ENCODE results near the gene S100A8. TPM values are rescaled to one million over a fixed set of nuclear protein-coding genes. Genes with fewer than 3 reads are reported as not detected.

The S100A8 gene
- total and polyA plus RNA-seq, 2 donors (not counting 3 experiments of a cell fraction or from before 2014, with no cell fraction given): not detected

- H3K9ac ChIP-seq (replicated peaks; ENCODE audit: extremely low read depth, insufficient read depth, low read length): no peak overlapping the region
- FAIRE-seq (no peak), DNase-seq (ENCODE audit: low read depth, low spot score) (no peak)
- H3K79me2 ChIP-seq (ENCODE audit: control insufficient read depth, insufficient read depth, low read length): no peaks in the 10 kb centered on the region
- ChIA-PET CTCF (no interaction called here), POLR2A (no interaction called here)
- H4K20me1 ChIP-seq (replicated peaks; ENCODE audit: control insufficient read depth, extremely low read depth, insufficient read depth, low read length): no peaks in the 10 kb centered on the region
- dilution Hi-C loops (cut with MboI; ENCODE audit: extremely low pct_ligation_motif_present, low sequenced_read_pairs): no loop called here
- TF ChIP-seq GATA2 (IDR thresholded peaks at IDR 0.05; ENCODE audit: insufficient read depth, insufficient read length, low read depth, low read length) (no peak), FOS (IDR thresholded peaks at IDR 0.05; ENCODE audit: borderline replicate concordance, insufficient read depth, low read length) (no peak), CTCF (IDR thresholded peaks at IDR 0.05; ENCODE audit: extremely low read depth in 1 of 2, insufficient read depth in 1 of 2, low read depth in 1 of 2, low read length in 2 of 2) (no peak), JUN (IDR thresholded peaks at IDR 0.05; ENCODE audit: borderline replicate concordance, insufficient read depth, insufficient read length, low read depth) (no peak), MYC (IDR thresholded peaks at IDR 0.05; ENCODE audit: low read depth, low read length) (no peak), POLR2AphosphoS5 (IDR thresholded peaks at IDR 0.05; ENCODE audit: insufficient read depth, low read depth, low read length) (no peak), EZH2 (IDR thresholded peaks at IDR 0.05; ENCODE audit: borderline replicate concordance, low read depth, low read length, severe bottlenecking) (no peak), POLR2A (IDR thresholded peaks at IDR 0.05; ENCODE audit: low read depth, low read length) (no peak)
- TF ChIP-seq, protein P1, sequence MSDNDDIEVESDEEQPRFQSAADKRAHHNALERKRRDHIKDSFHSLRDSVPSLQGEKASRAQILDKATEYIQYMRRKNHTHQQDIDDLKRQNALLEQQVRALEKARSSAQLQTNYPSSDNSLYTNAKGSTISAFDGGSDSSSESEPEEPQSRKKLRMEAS (IDR thresholded peaks at IDR 0.05; ENCODE audit: insufficient read depth, insufficient read length): no peak
- H3K4me1 ChIP-seq (ENCODE audit: control insufficient read depth, extremely low read depth, insufficient read depth, low read length): no peaks in the 10 kb centered on the region
- no peak overlapping the region for H3K4me3 ChIP-seq (replicated peaks in 1 of 3; ENCODE audit: insufficient read depth in 1 of 3, low read depth in 1 of 3, low read length in 3 of 3)
- no peaks in the 10 kb centered on the region for H3K27me3 ChIP-seq (ENCODE audit: control insufficient read depth in 2 of 2, insufficient read depth in 2 of 2, low read length in 2 of 2)
- intact Hi-C loops (cut with micrococcal nuclease): no loop called here
- no peaks in the 10 kb centered on the region for H3K9me1 ChIP-seq (replicated peaks; ENCODE audit: control insufficient read depth, extremely low read depth, insufficient read depth, low read length)
- H3K36me3 ChIP-seq (ENCODE audit: control insufficient read depth in 2 of 2, extremely low read depth in 1 of 2, insufficient read depth in 2 of 2, low read length in 2 of 2): no peaks in the 10 kb centered on the region
- no peak overlapping the region for H2AFZ ChIP-seq (ENCODE audit: low read depth, low read length)
- no peak overlapping the region for H3K27ac ChIP-seq (ENCODE audit: insufficient read depth, low read depth, low read length)
- H3K9me3 ChIP-seq (replicated peaks; ENCODE audit: control insufficient read depth, insufficient read depth, low read length): no peaks in the 10 kb centered on the region
- BruUV-seq (replicated peaks): no TSS peak
- H3K4me2 ChIP-seq (ENCODE audit: insufficient read depth, low read length): no peak overlapping the region
These were observed 40.1 kb upstream of the S100A8 start for GRCh38 chr1:153431002-153431401.

Measured in endothelial cell of umbilical vein (primary cell).